ENCODE measurements around the gene PPCS.

Gene PPCS

DNA sequence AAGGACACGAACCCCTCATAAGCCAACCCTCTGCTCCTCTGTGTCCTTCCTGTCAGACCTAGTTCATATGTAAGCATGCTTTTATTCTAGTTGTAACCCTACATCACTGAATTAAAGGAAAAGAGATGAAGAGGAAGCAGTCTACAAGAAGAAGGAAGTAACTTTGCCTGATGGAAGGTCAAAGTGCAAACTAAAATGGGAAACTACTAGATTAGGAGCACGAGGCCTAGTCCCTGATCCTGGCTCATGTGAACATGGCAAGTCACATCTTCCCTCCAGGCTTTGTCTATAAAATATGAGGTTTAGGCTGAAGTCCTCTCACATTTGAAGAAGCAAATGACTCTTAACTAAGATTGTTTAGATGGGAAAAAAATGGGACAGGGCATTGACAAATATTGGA, 13.7 kb upstream of the PPCS start:
- no peak overlapping the region for H3K4me3 ChIP-seq (ENCODE audit: low read length)
- TF ChIP-seq, protein P1, sequence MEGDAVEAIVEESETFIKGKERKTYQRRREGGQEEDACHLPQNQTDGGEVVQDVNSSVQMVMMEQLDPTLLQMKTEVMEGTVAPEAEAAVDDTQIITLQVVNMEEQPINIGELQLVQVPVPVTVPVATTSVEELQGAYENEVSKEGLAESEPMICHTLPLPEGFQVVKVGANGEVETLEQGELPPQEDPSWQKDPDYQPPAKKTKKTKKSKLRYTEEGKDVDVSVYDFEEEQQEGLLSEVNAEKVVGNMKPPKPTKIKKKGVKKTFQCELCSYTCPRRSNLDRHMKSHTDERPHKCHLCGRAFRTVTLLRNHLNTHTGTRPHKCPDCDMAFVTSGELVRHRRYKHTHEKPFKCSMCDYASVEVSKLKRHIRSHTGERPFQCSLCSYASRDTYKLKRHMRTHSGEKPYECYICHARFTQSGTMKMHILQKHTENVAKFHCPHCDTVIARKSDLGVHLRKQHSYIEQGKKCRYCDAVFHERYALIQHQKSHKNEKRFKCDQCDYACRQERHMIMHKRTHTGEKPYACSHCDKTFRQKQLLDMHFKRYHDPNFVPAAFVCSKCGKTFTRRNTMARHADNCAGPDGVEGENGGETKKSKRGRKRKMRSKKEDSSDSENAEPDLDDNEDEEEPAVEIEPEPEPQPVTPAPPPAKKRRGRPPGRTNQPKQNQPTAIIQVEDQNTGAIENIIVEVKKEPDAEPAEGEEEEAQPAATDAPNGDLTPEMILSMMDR (IDR thresholded peaks at IDR 0.05; ENCODE audit: insufficient read depth, low read depth, low read length, missing control alignments): no peak
- no peak for DNase-seq (ENCODE audit: low read depth)

DNA sequence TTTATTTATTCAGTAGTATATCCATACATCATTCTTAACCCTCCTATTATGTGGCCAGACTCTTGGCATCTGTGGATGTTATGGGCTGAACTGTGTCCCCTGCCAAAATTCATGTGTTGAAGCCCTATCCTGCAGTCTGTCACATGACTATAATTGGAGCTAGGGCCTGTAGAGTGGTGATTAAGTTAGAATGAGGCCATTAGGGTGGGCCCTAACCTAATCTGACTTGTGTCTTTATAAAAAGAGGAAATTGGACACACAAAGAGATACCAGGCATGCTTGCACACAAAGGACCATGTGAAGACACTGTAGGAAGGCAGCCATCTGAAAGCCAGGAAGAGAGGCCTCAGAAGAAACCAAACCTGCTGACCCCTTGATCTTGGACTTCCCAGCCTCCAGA, 7.1 kb upstream of the PPCS start:
- H3K4me3 ChIP-seq (ENCODE audit: low read length): no peak overlapping the region
- no peak for DNase-seq (ENCODE audit: low read depth)
- TF ChIP-seq, protein P1 (IDR thresholded peaks at IDR 0.05; ENCODE audit: insufficient read depth, low read depth, low read length, missing control alignments): no peak

DNA sequence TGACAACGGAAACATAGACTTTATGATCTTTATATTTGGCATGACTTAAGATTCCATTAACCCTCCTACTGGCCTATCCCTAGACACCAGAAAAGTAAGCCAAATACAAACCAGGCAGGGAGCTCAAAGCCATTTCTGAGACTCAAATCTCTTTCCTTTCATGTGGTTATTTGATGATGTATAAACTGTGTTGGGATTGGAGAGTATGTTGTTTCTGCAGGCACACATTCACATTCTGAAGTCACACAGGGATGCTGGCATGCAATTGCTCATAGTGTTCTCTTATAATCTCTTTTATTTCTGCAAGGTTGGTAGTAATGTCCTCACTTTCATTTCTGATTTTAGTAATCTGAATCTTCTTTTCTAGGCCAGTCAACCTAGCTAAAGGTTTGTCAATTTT, 6.3 kb upstream of the PPCS start:
- TF ChIP-seq, protein P1 (IDR thresholded peaks at IDR 0.05; ENCODE audit: insufficient read depth, low read depth, low read length, missing control alignments): no peak
- no peak overlapping the region for H3K4me3 ChIP-seq (ENCODE audit: low read length)
- no peak for DNase-seq (ENCODE audit: low read depth)

DNA sequence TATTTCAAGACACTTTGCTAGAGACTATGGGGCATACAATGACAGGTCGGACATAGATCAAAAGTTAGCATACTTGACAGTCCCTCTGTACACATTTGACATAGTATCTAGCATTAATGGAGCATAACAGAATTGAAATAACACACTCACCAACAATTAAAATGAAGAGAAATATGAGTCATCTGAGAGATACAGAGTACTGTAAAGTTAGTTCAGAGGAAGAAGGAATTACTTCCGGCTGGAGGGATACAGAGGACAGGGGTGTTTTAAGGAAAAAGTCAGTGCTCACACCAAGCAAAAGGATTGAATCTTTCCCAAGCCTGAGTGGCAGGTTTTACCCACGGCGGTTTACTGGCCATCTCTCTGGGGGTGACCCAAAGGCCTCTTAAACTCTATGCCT, 3.0 kb upstream of the PPCS start:
- no peak for DNase-seq (ENCODE audit: low read depth)
- H3K4me3 ChIP-seq (ENCODE audit: low read length): no peak overlapping the region
- TF ChIP-seq, protein P1 (IDR thresholded peaks at IDR 0.05; ENCODE audit: insufficient read depth, low read depth, low read length, missing control alignments): no peak

DNA sequence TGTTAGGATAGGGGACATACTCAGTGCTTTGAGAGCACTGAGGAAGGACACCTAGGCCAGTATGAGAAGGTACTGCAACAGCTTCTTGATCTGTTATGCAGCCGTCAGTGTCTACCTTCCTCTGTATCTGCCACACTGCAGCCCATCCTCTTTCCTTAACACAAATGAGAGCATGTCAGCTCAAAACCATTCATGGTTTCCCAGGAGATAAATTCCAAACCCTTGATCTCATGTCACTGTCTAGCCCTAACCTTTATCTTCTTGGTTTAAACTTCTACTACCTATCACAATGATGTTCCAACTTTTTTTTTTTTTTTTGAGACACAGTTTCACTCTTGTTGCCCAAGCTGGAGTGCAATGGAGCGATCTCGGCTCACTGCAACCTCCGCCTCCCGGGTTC, 1.9 kb upstream of the PPCS start:
- TF ChIP-seq, protein P1 (IDR thresholded peaks at IDR 0.05; ENCODE audit: insufficient read depth, low read depth, low read length, missing control alignments): no peak
- no peak for DNase-seq (ENCODE audit: low read depth)
- no peak overlapping the region for H3K4me3 ChIP-seq (ENCODE audit: low read length)

DNA sequence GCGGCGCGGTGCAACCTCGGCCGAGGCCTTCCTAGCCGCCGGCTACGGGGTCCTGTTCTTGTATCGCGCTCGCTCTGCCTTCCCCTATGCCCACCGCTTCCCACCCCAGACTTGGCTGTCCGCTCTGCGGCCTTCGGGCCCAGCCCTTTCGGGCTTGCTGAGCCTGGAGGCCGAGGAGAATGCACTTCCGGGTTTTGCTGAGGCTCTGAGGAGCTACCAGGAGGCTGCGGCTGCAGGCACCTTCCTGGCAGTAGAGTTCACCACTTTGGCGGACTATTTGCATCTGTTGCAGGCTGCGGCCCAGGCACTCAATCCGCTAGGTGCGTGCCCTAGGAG, 379 bp downstream of the PPCS start:
- DNase-seq (ENCODE audit: low read depth): peak; percentile 62
- H3K4me3 ChIP-seq (ENCODE audit: low read length): peak overlapping the region; percentile 79
- TF ChIP-seq, protein P1 (IDR thresholded peaks at IDR 0.05; ENCODE audit: insufficient read depth, low read depth, low read length, missing control alignments): no peak

DNA sequence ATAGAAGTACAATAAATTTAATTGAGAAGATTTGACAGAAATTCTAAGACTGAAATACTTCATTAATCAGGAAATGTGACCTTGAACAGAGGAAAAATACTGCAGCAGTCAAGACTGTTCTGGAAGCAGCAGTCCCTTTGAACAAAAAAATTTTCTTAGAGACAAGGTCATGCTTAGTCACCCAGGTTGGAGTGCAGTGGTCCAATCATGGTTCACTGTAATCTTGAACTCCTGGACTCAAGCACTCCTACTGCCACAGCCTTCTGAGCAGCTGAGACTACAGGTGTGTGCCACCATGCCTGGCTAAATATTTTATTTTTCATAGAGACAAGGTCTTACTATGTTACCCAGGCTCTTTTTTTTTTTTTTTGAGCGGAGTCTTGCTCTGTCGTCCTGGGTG, 4.9 kb downstream of the PPCS start:
- no peak overlapping the region for H3K4me3 ChIP-seq (ENCODE audit: low read length)
- TF ChIP-seq, protein P1 (IDR thresholded peaks at IDR 0.05; ENCODE audit: insufficient read depth, low read depth, low read length, missing control alignments): no peak
- no peak for DNase-seq (ENCODE audit: low read depth)

All from epithelial cell of esophagus (primary cell).